ENCODE data around the gene IGSF9B. TPM values are rescaled to one million over a fixed set of nuclear protein-coding genes. Genes with fewer than 3 reads are reported as not detected.

Gene IGSF9B
- total RNA-seq, 1 experiment from 2014 or later: 0.07 TPM

GRCh38 chr11:133929401-133930052 lies 27.2 kb downstream of the IGSF9B start:
- in situ Hi-C loops (cut with HindIII; ENCODE audit: low pct_unique_long_range_greater_than_20kb, low sequenced_read_pairs): no loop called here
- DNase-seq (ENCODE audit: low read depth): no peak

GRCh38 chr11:133928628-133929059 lies 28.1 kb downstream of the IGSF9B start:
- in situ Hi-C loops (cut with HindIII; ENCODE audit: low pct_unique_long_range_greater_than_20kb, low sequenced_read_pairs): no loop called here
- DNase-seq (ENCODE audit: low read depth): no peak

DNA sequence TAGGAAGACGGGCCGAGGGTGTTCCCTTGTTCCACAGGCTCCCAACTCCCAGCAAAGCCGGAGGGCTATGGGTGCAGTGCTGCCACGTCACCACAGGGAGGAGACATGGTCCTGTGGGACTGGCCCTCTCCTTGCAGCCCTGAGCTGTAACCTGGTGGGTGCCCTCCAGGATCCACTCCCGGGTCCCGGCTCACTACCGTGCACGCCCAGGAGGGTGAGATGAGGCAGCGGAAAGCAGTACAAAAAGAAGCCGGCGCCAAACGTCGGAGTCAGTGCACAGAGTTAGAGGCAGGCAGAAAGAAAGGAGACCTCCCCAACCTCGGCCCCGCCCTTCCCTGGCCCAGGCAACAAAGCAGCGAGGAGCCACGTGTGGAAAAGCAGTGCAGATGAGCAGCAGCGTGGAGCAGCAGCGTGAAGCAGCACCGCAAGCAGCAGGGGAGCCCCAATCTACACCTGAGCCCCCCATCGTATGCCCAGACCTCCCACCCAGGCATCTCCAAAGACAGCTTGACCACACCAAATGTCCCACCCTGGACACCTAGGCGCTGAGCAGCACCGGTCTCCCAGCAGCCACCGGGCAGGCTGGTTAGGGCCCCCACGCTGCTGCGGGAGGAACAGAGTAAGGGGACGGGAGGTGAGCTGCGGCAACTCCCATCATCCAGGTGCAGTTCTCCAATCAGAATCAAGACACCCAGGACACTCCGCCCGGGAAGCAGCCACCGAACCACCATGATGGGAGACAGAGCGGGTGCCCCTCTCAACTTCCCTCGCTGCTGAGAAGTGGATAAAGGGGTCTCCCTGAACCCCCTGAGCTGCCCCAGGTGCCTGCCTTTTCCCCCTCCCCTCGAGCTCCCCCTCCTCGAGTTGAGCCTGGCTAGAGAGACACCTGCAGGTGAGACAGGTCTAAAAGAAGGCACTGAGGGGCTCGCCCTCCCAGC lies 28.8 kb downstream of the IGSF9B start:
- in situ Hi-C loops (cut with HindIII; ENCODE audit: low pct_unique_long_range_greater_than_20kb, low sequenced_read_pairs): no loop called here
- peak; percentile 50 for DNase-seq (ENCODE audit: low read depth)

GRCh38 chr11:133926466-133927246 lies 30.1 kb downstream of the IGSF9B start:
- in situ Hi-C loops (cut with HindIII; ENCODE audit: low pct_unique_long_range_greater_than_20kb, low sequenced_read_pairs): no loop called here
- DNase-seq (ENCODE audit: low read depth): no peak

DNA sequence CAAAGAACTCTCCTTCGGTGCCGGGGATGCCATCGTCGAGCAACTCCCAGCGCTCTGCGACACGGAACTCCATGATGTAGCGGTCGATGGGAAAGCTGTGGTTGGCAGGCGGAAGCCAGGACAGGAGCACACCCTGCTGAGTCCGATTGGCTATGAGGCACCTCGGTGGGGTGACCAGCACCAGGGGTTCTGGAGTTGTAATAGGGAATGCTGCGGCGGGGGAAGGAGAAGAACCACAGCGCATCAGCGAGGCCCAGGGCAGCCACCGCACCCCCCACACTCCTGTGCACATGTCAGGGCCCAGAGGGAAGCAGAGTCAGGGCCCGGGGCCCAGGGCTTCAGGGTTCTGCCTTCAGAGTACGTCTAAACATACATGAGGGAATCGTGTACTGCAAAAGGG lies 31.0 kb downstream of the IGSF9B start:
- no peak for DNase-seq (ENCODE audit: low read depth)
- in situ Hi-C loops (cut with HindIII; ENCODE audit: low pct_unique_long_range_greater_than_20kb, low sequenced_read_pairs): no loop called here

- in situ Hi-C loops (cut with HindIII; ENCODE audit: low pct_unique_long_range_greater_than_20kb, low sequenced_read_pairs): no loop called here
- no peak for DNase-seq (ENCODE audit: low read depth)
These were observed 32.1 kb downstream of the IGSF9B start for GRCh38 chr11:133924661-133925060.

GRCh38 chr11:133922078-133922870 lies 34.5 kb downstream of the IGSF9B start:
- DNase-seq (ENCODE audit: low read depth): no peak
- in situ Hi-C loops (cut with HindIII; ENCODE audit: low pct_unique_long_range_greater_than_20kb, low sequenced_read_pairs): no loop called here

GRCh38 chr11:133921513-133921912 lies 35.3 kb downstream of the IGSF9B start:
- in situ Hi-C loops (cut with HindIII; ENCODE audit: low pct_unique_long_range_greater_than_20kb, low sequenced_read_pairs): no loop called here
- DNase-seq (ENCODE audit: low read depth): no peak

GRCh38 chr11:133921026-133921425 lies 35.7 kb downstream of the IGSF9B start:
- in situ Hi-C loops (cut with HindIII; ENCODE audit: low pct_unique_long_range_greater_than_20kb, low sequenced_read_pairs): no loop called here
- DNase-seq (ENCODE audit: low read depth): no peak

- DNase-seq (ENCODE audit: low read depth): no peak
- in situ Hi-C loops (cut with HindIII; ENCODE audit: low pct_unique_long_range_greater_than_20kb, low sequenced_read_pairs): no loop called here
These were observed 36.4 kb downstream of the IGSF9B start for GRCh38 chr11:133920109-133920990.

- in situ Hi-C loops (cut with HindIII; ENCODE audit: low pct_unique_long_range_greater_than_20kb, low sequenced_read_pairs): no loop called here
- no peak for DNase-seq (ENCODE audit: low read depth)
These were observed 37.2 kb downstream of the IGSF9B start for GRCh38 chr11:133919330-133920108.

DNA sequence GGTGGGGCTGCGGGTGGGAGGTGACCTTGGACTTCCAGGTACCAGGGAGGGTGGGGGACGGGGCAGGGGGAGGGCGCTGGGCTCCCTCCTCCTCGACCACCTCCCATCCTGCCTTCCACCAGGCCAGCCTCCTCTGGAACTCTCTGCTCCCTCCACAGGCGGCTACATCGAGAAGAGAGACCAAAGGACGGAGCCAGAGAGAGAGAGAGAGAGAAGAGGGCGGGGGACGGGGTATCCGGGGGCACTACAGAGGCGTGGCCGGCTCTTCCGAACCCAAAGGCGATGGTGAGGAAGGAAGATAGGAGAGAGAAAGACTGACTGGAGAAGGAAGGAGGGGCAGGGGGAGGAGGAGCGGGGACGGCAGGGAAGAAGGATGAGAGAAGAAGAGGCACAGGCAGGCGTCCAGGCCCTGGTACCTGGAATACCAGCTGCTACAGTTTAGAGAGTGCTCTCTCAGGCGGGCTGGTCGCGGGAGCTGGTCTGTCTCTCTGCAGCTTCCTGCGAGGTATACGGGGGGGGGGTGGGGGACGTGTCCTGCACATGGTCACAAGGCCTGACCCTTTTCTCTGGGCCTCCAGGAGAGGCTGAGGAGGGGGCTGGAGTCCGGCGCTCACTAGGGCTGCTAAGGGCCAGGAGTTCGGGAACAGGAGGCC lies 38.0 kb downstream of the IGSF9B start:
- no peak for DNase-seq (ENCODE audit: low read depth)
- in situ Hi-C loops (cut with HindIII; ENCODE audit: low pct_unique_long_range_greater_than_20kb, low sequenced_read_pairs): no loop called here

GRCh38 chr11:133917921-133918607 lies 38.7 kb downstream of the IGSF9B start:
- in situ Hi-C loops (cut with HindIII; ENCODE audit: low pct_unique_long_range_greater_than_20kb, low sequenced_read_pairs): no loop called here
- DNase-seq (ENCODE audit: low read depth): no peak

DNA sequence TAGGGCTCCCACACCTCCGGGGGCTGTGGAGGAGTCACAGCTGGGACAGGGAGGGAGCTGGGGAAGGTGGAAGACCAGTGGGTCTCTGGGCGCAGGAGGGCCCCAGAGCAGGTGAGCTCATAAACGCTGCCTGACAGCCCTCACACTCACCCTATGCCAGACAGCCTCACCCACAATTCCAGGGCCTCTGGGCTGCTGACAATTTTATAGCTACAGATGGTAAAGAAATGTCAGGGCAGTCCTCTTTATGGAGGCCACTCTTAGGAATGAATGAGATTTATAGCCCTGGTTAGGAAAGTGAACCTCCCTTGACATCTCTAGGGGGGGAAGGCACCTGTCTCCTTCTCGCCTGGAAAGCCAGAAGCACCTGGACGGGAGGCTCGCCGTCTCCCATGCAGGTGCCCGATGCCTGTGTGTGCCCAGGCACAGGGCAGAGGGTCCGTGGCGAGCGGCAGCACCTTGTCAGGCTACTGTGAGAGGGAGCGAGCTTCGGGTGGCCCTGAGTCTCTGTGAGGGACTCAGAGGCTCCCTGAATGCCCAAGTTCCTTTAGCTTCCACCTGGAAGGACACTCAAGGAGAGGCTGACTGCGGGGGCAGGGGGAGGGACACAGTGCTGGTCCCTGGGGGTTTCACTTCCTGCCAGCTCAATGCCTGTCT lies 39.9 kb downstream of the IGSF9B start:
- in situ Hi-C loops (cut with HindIII; ENCODE audit: low pct_unique_long_range_greater_than_20kb, low sequenced_read_pairs): no loop called here
- DNase-seq (ENCODE audit: low read depth): no peak

DNA sequence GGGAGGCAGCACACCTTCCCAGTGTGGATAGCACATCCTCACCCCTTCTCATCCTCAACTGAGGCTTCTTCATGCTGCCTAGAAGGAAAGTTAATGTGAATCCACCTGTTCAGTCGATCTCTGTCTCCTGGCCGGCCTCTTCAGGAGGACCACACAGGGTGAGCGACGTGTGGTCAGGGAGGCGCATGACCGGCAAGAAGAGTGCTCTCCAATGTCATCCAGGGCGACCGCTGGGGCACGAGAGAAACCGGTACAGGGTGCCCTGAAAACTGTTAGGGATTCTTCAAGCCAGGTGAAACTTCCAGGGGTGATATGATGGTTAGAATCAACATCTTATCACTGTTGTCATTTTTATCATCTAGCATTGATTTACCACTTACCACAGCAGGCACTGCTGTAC lies 43.0 kb downstream of the IGSF9B start:
- in situ Hi-C loops (cut with HindIII; ENCODE audit: low pct_unique_long_range_greater_than_20kb, low sequenced_read_pairs): no loop called here
- no peak for DNase-seq (ENCODE audit: low read depth)
